Endothelial cell of umbilical vein (primary cell): Measurements from ENCODE around the gene OPRM1.

Experiments used
- CTCF ChIP-seq, 2 donors: IDR thresholded peaks; 1 replicate in 1 of 2; 2 replicates in 1 of 2; pipeline ENCODE4 v1.5.1; 2011; ENCODE audit warnings: low read length in 2 of 2, mild to moderate bottlenecking in 2 of 2, moderate library complexity in 2 of 2, control low read depth in 1 of 2, inconsistent platforms in 1 of 2, low read depth in 1 of 2; ENCODE audit not compliant: insufficient read depth in 1 of 2; ENCODE audit errors: extremely low read depth in 1 of 2
- EZH2 ChIP-seq: IDR thresholded peaks from 2 replicates; pipeline ENCODE4 v1.6.1; 2012; ENCODE audit warnings: borderline replicate concordance, low read depth, mild to moderate bottlenecking, moderate library complexity, low read length, inconsistent platforms; ENCODE audit not compliant: severe bottlenecking
- FOS ChIP-seq: IDR thresholded peaks from 2 replicates; pipeline ENCODE4 v1.6.1; 2011; ENCODE audit warnings: mild to moderate bottlenecking, low read length, moderate library complexity, borderline replicate concordance; ENCODE audit not compliant: insufficient read depth
- JUN ChIP-seq: IDR thresholded peaks from 2 replicates; pipeline ENCODE4 v1.6.1; 2011; ENCODE audit warnings: borderline replicate concordance, low read depth; ENCODE audit not compliant: insufficient read length, insufficient read depth
- MAX ChIP-seq: IDR thresholded peaks from 2 replicates; pipeline ENCODE4 v1.6.1; 2011; ENCODE audit not compliant: insufficient read depth, insufficient read length
- POLR2A ChIP-seq: IDR thresholded peaks from 2 replicates; pipeline ENCODE4 v1.6.1; 2012; ENCODE audit warnings: low read depth, mild to moderate bottlenecking, control low read depth, low read length

- no peak for TF ChIP-seq CTCF (IDR thresholded peaks at IDR 0.05; ENCODE audit: extremely low read depth in 1 of 2, insufficient read depth in 1 of 2, low read depth in 1 of 2, low read length in 2 of 2)
- TF ChIP-seq POLR2A, result no peak
- TF ChIP-seq EZH2, result no peak
- TF ChIP-seq JUN, result no peak
- no peak for TF ChIP-seq MAX
- TF ChIP-seq FOS, result no peak
Measured at GRCh38 chr6:154210678-154211077, 171.6 kb downstream of the OPRM1 start.
